Breast epithelium (tissue), 4 donors: ENCODE results near the gene RNU6-9. TPM values are rescaled to one million over a fixed set of nuclear protein-coding genes. Genes with fewer than 3 reads are reported as not detected.
A peak's percentile ranks its signal among the peaks of the same experiment; 100 is the strongest.
"Not testable (repeated sequence)": the region's sequence is repeated elsewhere in the genome, so short reads cannot be mapped to it uniquely, and the experiment has no call there.

ENCODE experiments used
- DNase-seq, 2 donors: peaks; one replicate each; pipeline ENCODE4 v3.0.0-alpha.2; 2019; ENCODE audit warnings: low spot score in 2 of 2
- H3K27ac ChIP-seq, 2 donors: fragments of 200-600 bp; sonication (generic) in 1 of 2; one replicate each; pipeline ENCODE4 v1.5.1; 2016 to 2019; ENCODE audit warnings: mild to moderate bottlenecking in 1 of 2
- H3K27me3 ChIP-seq, 2 donors: fragments of 200-600 bp; sonication (generic) in 1 of 2; one replicate each; pipeline versions ENCODE4 v1.5.1 to v1.6.0; 2017 to 2019; ENCODE audit warnings: control low read depth in 1 of 2, mild to moderate bottlenecking in 1 of 2
- H3K36me3 ChIP-seq: fragments of 200-600 bp; one replicate; pipeline ENCODE4 v1.5.1; 2019
- H3K4me1 ChIP-seq, 2 donors: fragments of 200-600 bp; sonication (generic); one replicate each; pipeline ENCODE4 v1.5.1; 2016 to 2019; ENCODE audit warnings: control low read depth in 1 of 2
- H3K4me3 ChIP-seq, 3 donors: fragments of 200-600 bp; sonication (generic); 1 replicate in 2 of 3; 2 replicates in 1 of 3; pipeline ENCODE4 v1.5.1; 2016 to 2019; ENCODE audit warnings: mild to moderate bottlenecking in 3 of 3, moderate library complexity in 2 of 3
- H3K9me3 ChIP-seq, 2 donors: fragments of 200-600 bp; sonication (generic) in 1 of 2; one replicate each; pipeline ENCODE4 v1.5.1; 2016 to 2019; ENCODE audit warnings: control low read depth in 1 of 2
- CTCF ChIP-seq, 3 donors: fragments of 450-650 bp; IDR thresholded peaks; one replicate each; pipeline ENCODE4 v1.5.1; 2016 to 2017; ENCODE audit warnings: antibody characterized with exemption in 3 of 3, mild to moderate bottlenecking in 3 of 3, moderate library complexity in 3 of 3
- POLR2A ChIP-seq: fragments of 450-650 bp; IDR thresholded peaks from one replicate; pipeline ENCODE4 v1.6.1; 2016; ENCODE audit warnings: antibody characterized with exemption, mild to moderate bottlenecking, moderate library complexity
- POLR2AphosphoS5 ChIP-seq, 3 donors: sonication (generic); formaldehyde crosslinking; IDR thresholded peaks; one replicate each; pipeline ENCODE4 v1.6.1; 2017; ENCODE audit warnings: antibody characterized with exemption in 3 of 3
- intact Hi-C: fragments of 100-400 bp; cut with DNase I; formaldehyde crosslinking; loops from one replicate; pipeline ENCODE4 v1.15.1; 2023; ENCODE audit warnings: low total_unique reads
- total RNA-seq, 3 donors: library from RNA; depleted of rRNA; stranded (reverse); fragments of >200 nt; gene quantifications; one replicate each; pipeline ENCODE4 v1.1.0, GENCODE V29; 2016

The RNU6-9 gene
- total RNA-seq, 3 donors from 2014 or later: not detected

DNA sequence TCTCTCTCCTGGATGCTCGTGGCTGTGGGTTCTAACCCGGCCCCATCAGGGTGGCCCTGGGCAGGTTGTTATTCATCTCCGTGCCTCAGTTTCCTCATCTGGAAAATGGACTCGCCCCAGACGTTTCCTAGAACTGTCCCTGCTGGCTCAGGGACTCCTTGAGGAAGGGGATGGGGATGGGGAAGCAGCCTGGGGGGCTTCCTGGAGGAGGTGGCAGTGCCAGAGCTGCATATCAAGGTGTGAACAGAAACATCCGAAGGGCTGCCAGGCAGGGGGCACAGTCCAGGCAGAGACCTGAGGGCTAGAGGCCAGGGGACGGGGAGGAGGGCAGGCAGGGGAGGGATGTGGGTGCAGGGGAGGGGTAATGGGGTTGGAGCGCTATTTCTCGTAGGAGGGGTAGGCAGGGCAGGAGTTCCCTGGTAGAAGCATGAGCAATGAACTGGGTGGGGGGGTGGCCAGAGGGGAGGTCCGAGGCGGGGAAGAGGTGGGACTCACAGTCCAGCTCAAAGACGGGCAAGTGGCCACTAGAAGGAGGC is 44.8 kb upstream of the RNU6-9 start:
- peaks cover 5 to 6% of the 10 kb centered on the region in 2 donors for H3K4me1 ChIP-seq
- H3K9me3 ChIP-seq: no peaks in the 10 kb centered on the region
- intact Hi-C loops: no loop called here
- H3K27ac ChIP-seq: no peak overlapping the region
- peaks cover 11 to 31% of the 10 kb centered on the region in 2 donors for H3K27me3 ChIP-seq
- H3K36me3 ChIP-seq: no peaks in the 10 kb centered on the region
- no peak for TF ChIP-seq POLR2AphosphoS5 (IDR thresholded peaks at IDR 0.05)
- TF ChIP-seq POLR2A: no peak
- TF ChIP-seq CTCF (IDR thresholded peaks at IDR 0.05): no peak
- no peak for DNase-seq
- H3K4me3 ChIP-seq: no peak overlapping the region

DNA sequence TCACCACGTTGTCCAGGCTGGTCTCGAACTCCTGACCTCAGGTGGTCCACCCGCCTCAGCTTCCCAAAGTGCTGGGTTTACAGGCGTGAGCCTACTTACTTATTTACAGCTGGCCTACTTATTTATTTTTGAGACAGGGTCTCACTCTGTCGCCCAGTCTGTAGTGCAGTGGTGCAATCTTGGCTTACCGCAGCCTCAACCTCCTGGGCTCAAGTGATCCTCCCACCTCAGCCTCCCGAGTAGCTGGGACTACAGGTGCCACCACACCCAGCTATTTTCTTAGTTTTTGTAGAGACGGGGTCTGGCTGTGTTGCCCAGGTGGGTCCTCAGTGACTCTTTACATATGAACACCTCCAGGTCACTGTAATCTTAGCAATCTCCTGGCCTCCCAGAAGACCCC is 44.1 kb upstream of the RNU6-9 start:
- H3K27ac ChIP-seq, intact Hi-C loops, H3K9me3 ChIP-seq, H3K36me3 ChIP-seq, DNase-seq, H3K4me1 ChIP-seq, H3K4me3 ChIP-seq: not testable (repeated sequence)
- peaks cover 6 to 28% of the 10 kb centered on the region in 2 donors for H3K27me3 ChIP-seq

- H3K27ac ChIP-seq: peak overlapping the region; percentile 77 to 80
- intact Hi-C loops: no loop called here
- H3K27me3 ChIP-seq: peaks cover 6 to 28% of the 10 kb centered on the region in 2 donors
- TF ChIP-seq POLR2AphosphoS5 (IDR thresholded peaks at IDR 0.05) (peak; percentile 71 to 97 (median 93)), CTCF (IDR thresholded peaks at IDR 0.05) (no peak)
- H3K36me3 ChIP-seq: no peaks in the 10 kb centered on the region
- no peaks in the 10 kb centered on the region for H3K4me1 ChIP-seq
- peak; percentile 84 to 92 for DNase-seq
- no peaks in the 10 kb centered on the region for H3K9me3 ChIP-seq
- peak overlapping the region in 2 of 3 donors; percentile 7 to 50 for H3K4me3 ChIP-seq
Measured at GRCh38 chr19:850221-850978, 42.9 kb upstream of the RNU6-9 start.

DNA sequence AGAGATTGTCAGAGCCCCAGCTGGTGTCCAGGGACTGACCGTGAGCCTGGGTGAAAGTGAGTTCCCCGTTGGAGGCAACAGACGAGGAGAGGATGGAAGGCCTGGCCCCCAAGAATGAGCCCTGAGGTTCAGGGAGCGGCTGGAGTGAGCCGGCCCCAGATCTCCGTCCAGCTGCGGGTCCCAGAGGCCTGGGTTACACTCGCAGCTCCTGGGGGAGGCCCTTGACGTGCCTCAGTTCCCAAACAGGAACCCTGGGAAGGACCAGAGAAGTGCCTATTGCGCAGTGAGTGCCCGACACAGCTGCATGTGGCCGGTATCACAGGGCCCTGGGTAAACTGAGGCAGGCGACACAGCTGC is 42.3 kb upstream of the RNU6-9 start:
- intact Hi-C loops: no loop called here
- Histone ChIP-seq H3K9me3 (no peaks in the 10 kb centered on the region), H3K27ac (peak overlapping the region; percentile 77 to 80), H3K27me3 (peaks cover 6 to 27% of the 10 kb centered on the region in 2 donors), H3K36me3 (no peaks in the 10 kb centered on the region), H3K4me3 (peak overlapping the region in 2 of 3 donors; percentile 7 to 50), H3K4me1 (no peaks in the 10 kb centered on the region)
- no peak for DNase-seq
- TF ChIP-seq POLR2AphosphoS5 (IDR thresholded peaks at IDR 0.05): no peak
- no peak for TF ChIP-seq CTCF (IDR thresholded peaks at IDR 0.05)
- no peak for TF ChIP-seq POLR2A

DNA sequence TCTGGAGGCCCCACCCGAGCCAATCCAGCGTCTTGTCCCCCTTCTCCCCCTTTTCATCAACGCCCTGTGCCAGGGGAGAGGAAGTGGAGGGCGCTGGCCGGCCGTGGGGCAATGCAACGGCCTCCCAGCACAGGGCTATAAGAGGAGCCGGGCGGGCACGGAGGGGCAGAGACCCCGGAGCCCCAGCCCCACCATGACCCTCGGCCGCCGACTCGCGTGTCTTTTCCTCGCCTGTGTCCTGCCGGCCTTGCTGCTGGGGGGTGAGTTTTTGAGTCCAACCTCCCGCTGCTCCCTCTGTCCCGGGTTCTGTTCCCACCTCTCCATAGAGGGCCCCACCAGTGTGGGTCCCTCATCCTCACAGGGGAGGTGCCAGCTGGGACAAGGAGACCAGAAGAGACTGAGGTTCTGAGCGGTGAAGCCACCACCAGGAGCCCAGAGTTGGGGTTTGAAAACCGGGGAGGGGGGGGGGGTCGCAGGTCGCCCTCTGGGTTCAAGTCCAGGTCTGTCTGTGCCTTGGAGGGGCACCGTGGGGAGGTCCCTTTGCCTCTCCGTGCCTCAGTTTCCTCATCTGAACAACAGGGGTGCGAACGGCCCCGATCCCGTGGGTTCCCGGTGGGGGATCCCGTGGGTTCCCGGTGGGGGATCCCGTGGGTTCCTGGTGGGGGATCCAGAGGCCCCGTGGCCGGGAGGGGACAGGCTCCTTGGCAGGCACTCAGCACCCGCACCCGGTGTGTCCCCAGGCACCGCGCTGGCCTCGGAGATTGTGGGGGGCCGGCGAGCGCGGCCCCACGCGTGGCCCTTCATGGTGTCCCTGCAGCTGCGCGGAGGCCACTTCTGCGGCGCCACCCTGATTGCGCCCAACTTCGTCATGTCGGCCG is 40.9 kb upstream of the RNU6-9 start, which contains the start of gene ELANE:
Gene ELANE, plus strand, starts transcription at position 168 of the 878 bp plus-strand sequence. Its CDS starts 26 bp downstream, at position 194.
- Histone ChIP-seq H3K36me3 (no peaks in the 10 kb centered on the region), H3K4me3 (peak within 1 kb of the TSS in 1 of 3 donors; percentile 35), H3K27me3 (peaks cover 6 to 21% of the 10 kb centered on the region in 2 donors), H3K9me3 (no peaks in the 10 kb centered on the region), H3K27ac (peak within 1 kb of the TSS; percentile 77 to 80), H3K4me1 (no peaks in the 10 kb centered on the region)
- DNase-seq: no peak
- intact Hi-C loops: no loop called here
- TF ChIP-seq POLR2AphosphoS5 (IDR thresholded peaks at IDR 0.05): no peak
- TF ChIP-seq POLR2A: no peak
- TF ChIP-seq CTCF (IDR thresholded peaks at IDR 0.05): no peak
